Panc1 (cell line): ENCODE results near the gene CBX4.

Experiments
- POLR2AphosphoS5 ChIP-seq: IDR thresholded peaks from 2 replicates; pipeline ENCODE4 v1.6.1; 2012; ENCODE audit warnings: mild to moderate bottlenecking, low read depth, low read length, moderate library complexity
- SIN3A ChIP-seq: IDR thresholded peaks from 2 replicates; pipeline ENCODE4 v1.6.1; 2012; ENCODE audit warnings: low read depth, mild to moderate bottlenecking, low read length, moderate library complexity, borderline replicate concordance; ENCODE audit not compliant: insufficient read depth
- TCF7L2 ChIP-seq: IDR thresholded peaks from 2 replicates; pipeline ENCODE4 v1.6.1; 2011; ENCODE audit warnings: mild to moderate bottlenecking, low read depth, low read length, inconsistent platforms
- TF ChIP-seq, protein P1 (sequence below): fragments of 450-650 bp; IDR thresholded peaks from 2 replicates; pipeline ENCODE4 v1.5.1; 2017; ENCODE audit warnings: mild to moderate bottlenecking

DNA sequence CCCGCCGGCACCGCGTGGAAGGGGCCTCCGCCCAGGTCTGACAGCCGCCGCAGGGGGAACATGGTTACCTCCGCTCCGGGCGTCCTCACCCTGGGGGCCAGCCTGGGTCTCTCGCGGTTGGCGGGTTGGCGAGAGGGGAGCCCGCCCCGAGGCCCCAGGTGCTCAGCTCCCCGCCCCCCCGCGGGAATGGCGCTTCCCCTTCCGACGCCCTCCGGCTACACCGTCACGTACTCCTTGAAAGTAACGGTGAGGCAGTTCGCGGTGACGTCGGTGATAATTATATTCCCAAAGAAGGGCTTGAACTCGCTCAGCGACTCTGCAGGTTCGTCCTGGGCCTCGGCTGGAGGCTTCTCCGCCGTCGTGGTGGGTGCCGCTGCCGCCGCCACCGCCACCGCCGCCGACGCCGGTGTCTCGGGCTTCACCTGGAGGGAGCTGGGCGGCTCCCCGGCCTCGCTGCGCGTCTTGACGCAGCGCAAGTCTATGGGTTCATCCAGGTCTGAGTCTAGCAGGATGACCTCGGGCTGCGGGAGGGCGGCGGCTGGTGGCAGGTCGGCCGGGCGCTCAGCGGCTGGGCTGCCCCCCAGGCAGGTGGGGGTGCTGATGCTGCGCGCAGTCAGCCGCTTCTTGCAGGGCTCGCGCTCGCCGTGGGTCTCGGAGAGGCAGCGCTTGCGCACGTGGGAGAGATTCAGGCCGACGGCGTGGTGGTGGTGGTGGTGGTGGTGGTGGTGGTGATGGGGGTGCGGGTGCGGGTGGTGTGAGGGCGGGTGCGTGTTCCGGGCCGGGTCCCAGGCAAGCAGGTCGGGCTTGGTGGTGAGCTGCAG lies 5.3 kb downstream of the CBX4 start:
- no peak for TF ChIP-seq POLR2AphosphoS5
- TF ChIP-seq, protein P1, sequence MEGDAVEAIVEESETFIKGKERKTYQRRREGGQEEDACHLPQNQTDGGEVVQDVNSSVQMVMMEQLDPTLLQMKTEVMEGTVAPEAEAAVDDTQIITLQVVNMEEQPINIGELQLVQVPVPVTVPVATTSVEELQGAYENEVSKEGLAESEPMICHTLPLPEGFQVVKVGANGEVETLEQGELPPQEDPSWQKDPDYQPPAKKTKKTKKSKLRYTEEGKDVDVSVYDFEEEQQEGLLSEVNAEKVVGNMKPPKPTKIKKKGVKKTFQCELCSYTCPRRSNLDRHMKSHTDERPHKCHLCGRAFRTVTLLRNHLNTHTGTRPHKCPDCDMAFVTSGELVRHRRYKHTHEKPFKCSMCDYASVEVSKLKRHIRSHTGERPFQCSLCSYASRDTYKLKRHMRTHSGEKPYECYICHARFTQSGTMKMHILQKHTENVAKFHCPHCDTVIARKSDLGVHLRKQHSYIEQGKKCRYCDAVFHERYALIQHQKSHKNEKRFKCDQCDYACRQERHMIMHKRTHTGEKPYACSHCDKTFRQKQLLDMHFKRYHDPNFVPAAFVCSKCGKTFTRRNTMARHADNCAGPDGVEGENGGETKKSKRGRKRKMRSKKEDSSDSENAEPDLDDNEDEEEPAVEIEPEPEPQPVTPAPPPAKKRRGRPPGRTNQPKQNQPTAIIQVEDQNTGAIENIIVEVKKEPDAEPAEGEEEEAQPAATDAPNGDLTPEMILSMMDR: no peak
- no peak for TF ChIP-seq TCF7L2
- no peak for TF ChIP-seq SIN3A
